ENCODE data around the gene CEP126.

GRCh38 chr11:101996111-101996510 lies 81.3 kb downstream of the CEP126 start:
- no peak for TF ChIP-seq BRCA1 (CRISPR knock-in tag; IDR thresholded peaks at IDR 0.05)
- TF ChIP-seq ZNF263 (CRISPR knock-in tag; IDR thresholded peaks at IDR 0.05), result no peak
- no peak for TF ChIP-seq ZBTB1 (CRISPR knock-in tag; IDR thresholded peaks at IDR 0.05; ENCODE audit: borderline replicate concordance)
- no peak for TF ChIP-seq ZNF251 (CRISPR knock-in tag; IDR thresholded peaks at IDR 0.05)
- TF ChIP-seq HNF4G (IDR thresholded peaks at IDR 0.05; ENCODE audit: borderline replicate concordance, low read depth, low read length), result no peak
- TF ChIP-seq HNF4G (CRISPR knock-in tag; IDR thresholded peaks at IDR 0.05; ENCODE audit: borderline replicate concordance, low read depth), result no peak
- TF ChIP-seq, protein P1, sequence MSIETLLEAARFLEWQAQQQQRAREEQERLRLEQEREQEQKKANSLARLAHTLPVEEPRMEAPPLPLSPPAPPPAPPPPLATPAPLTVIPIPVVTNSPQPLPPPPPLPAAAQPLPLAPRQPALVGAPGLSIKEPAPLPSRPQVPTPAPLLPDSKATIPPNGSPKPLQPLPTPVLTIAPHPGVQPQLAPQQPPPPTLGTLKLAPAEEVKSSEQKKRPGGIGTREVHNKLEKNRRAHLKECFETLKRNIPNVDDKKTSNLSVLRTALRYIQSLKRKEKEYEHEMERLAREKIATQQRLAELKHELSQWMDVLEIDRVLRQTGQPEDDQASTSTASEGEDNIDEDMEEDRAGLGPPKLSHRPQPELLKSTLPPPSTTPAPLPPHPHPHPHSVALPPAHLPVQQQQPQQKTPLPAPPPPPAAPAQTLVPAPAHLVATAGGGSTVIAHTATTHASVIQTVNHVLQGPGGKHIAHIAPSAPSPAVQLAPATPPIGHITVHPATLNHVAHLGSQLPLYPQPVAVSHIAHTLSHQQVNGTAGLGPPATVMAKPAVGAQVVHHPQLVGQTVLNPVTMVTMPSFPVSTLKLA (IDR thresholded peaks at IDR 0.05), result no peak
- TF ChIP-seq SIN3A (IDR thresholded peaks at IDR 0.05; ENCODE audit: borderline replicate concordance, low read depth, low read length), result no peak
- TF ChIP-seq SP4 (CRISPR knock-in tag; IDR thresholded peaks at IDR 0.05), result no peak
- TF ChIP-seq RFX5 (IDR thresholded peaks at IDR 0.05; ENCODE audit: low read depth, low read length), result no peak
- no peak for TF ChIP-seq EP300 (IDR thresholded peaks at IDR 0.05; ENCODE audit: low read depth in 2 of 2, low read length in 2 of 2)
- TF ChIP-seq EP300 (CRISPR knock-in tag; IDR thresholded peaks at IDR 0.05; ENCODE audit: borderline replicate concordance), result no peak
- TF ChIP-seq, protein P2, sequence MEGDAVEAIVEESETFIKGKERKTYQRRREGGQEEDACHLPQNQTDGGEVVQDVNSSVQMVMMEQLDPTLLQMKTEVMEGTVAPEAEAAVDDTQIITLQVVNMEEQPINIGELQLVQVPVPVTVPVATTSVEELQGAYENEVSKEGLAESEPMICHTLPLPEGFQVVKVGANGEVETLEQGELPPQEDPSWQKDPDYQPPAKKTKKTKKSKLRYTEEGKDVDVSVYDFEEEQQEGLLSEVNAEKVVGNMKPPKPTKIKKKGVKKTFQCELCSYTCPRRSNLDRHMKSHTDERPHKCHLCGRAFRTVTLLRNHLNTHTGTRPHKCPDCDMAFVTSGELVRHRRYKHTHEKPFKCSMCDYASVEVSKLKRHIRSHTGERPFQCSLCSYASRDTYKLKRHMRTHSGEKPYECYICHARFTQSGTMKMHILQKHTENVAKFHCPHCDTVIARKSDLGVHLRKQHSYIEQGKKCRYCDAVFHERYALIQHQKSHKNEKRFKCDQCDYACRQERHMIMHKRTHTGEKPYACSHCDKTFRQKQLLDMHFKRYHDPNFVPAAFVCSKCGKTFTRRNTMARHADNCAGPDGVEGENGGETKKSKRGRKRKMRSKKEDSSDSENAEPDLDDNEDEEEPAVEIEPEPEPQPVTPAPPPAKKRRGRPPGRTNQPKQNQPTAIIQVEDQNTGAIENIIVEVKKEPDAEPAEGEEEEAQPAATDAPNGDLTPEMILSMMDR (CRISPR knock-in tag; IDR thresholded peaks at IDR 0.05), result no peak
- TF ChIP-seq TMF1 (CRISPR knock-in tag; IDR thresholded peaks at IDR 0.05; ENCODE audit: low read depth), result no peak
- TF ChIP-seq FOXP1 (IDR thresholded peaks at IDR 0.05), result no peak
- 0 out of 2 replicates have a peak, but pooled peaks have one; percentile 6 for TF ChIP-seq FOXP1 (CRISPR knock-in tag; IDR thresholded peaks at IDR 0.05)
- no peak for TF ChIP-seq CREB3 (CRISPR knock-in tag; IDR thresholded peaks at IDR 0.05)

All from HepG2 (cell line).